Measurements from ENCODE around the gene PLD5. TPM values are rescaled to one million over a fixed set of nuclear protein-coding genes. Genes with fewer than 3 reads are reported as not detected.

Gene PLD5
- total and polyA plus RNA-seq, 2 donors (not counting 3 experiments of a cell fraction or from before 2014, with no cell fraction given) = not detected

DNA sequence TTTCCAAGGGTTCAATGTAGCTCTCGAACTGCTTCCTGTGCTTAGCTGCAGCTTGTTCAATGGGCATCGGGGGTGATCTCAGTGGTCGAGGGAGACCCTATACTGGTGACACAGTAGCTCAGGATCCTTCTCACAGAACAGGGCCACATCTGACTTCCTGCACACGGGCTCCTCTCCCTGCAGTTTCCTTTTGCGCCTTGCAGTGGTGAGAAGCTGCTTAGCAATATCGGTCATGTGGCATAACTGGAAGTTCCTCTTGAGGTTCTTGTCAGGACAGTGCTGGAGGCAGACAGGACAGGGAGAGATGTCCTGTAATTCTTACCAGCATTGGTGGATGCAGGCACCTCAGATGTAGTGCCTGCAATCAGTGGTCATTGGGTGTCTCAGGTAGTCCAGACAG, 385.1 kb downstream of the PLD5 start:
- ChIA-PET CTCF (no interaction called here), POLR2A (no interaction called here)
- no peak overlapping the region for H3K4me3 ChIP-seq (replicated peaks in 1 of 3; ENCODE audit: insufficient read depth in 1 of 3, low read depth in 1 of 3, low read length in 3 of 3)
- FAIRE-seq (no peak), DNase-seq (ENCODE audit: low read depth, low spot score) (no peak)
- no peak overlapping the region for H3K27ac ChIP-seq (ENCODE audit: insufficient read depth, low read depth, low read length)
- no peaks in the 10 kb centered on the region for H3K36me3 ChIP-seq (ENCODE audit: control insufficient read depth in 2 of 2, extremely low read depth in 1 of 2, insufficient read depth in 2 of 2, low read length in 2 of 2)
- no peak overlapping the region for H3K9ac ChIP-seq (replicated peaks; ENCODE audit: extremely low read depth, insufficient read depth, low read length)
- H2AFZ ChIP-seq (ENCODE audit: low read depth, low read length) = no peak overlapping the region
- H3K79me2 ChIP-seq (ENCODE audit: control insufficient read depth, insufficient read depth, low read length) = no peaks in the 10 kb centered on the region
- no peaks in the 10 kb centered on the region for H4K20me1 ChIP-seq (replicated peaks; ENCODE audit: control insufficient read depth, extremely low read depth, insufficient read depth, low read length)
- no peaks in the 10 kb centered on the region for H3K9me3 ChIP-seq (replicated peaks; ENCODE audit: control insufficient read depth, insufficient read depth, low read length)
- no peak overlapping the region for H3K4me2 ChIP-seq (ENCODE audit: insufficient read depth, low read length)
- H3K27me3 ChIP-seq (ENCODE audit: control insufficient read depth in 2 of 2, insufficient read depth in 2 of 2, low read length in 2 of 2) = no peaks in the 10 kb centered on the region
- BruUV-seq (replicated peaks) = no TSS peak
- H3K4me1 ChIP-seq (ENCODE audit: control insufficient read depth, extremely low read depth, insufficient read depth, low read length) = no peaks in the 10 kb centered on the region
- TF ChIP-seq MYC (IDR thresholded peaks at IDR 0.05; ENCODE audit: low read depth, low read length) (no peak), GATA2 (IDR thresholded peaks at IDR 0.05; ENCODE audit: insufficient read depth, insufficient read length, low read depth, low read length) (no peak), JUN (IDR thresholded peaks at IDR 0.05; ENCODE audit: borderline replicate concordance, insufficient read depth, insufficient read length, low read depth) (no peak), POLR2A (IDR thresholded peaks at IDR 0.05; ENCODE audit: low read depth, low read length) (no peak), POLR2AphosphoS5 (IDR thresholded peaks at IDR 0.05; ENCODE audit: insufficient read depth, low read depth, low read length) (no peak), FOS (IDR thresholded peaks at IDR 0.05; ENCODE audit: borderline replicate concordance, insufficient read depth, low read length) (no peak), EZH2 (IDR thresholded peaks at IDR 0.05; ENCODE audit: borderline replicate concordance, low read depth, low read length, severe bottlenecking) (no peak)
- TF ChIP-seq, protein P1, sequence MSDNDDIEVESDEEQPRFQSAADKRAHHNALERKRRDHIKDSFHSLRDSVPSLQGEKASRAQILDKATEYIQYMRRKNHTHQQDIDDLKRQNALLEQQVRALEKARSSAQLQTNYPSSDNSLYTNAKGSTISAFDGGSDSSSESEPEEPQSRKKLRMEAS (IDR thresholded peaks at IDR 0.05; ENCODE audit: insufficient read depth, insufficient read length) = no peak
- TF ChIP-seq, protein P2, sequence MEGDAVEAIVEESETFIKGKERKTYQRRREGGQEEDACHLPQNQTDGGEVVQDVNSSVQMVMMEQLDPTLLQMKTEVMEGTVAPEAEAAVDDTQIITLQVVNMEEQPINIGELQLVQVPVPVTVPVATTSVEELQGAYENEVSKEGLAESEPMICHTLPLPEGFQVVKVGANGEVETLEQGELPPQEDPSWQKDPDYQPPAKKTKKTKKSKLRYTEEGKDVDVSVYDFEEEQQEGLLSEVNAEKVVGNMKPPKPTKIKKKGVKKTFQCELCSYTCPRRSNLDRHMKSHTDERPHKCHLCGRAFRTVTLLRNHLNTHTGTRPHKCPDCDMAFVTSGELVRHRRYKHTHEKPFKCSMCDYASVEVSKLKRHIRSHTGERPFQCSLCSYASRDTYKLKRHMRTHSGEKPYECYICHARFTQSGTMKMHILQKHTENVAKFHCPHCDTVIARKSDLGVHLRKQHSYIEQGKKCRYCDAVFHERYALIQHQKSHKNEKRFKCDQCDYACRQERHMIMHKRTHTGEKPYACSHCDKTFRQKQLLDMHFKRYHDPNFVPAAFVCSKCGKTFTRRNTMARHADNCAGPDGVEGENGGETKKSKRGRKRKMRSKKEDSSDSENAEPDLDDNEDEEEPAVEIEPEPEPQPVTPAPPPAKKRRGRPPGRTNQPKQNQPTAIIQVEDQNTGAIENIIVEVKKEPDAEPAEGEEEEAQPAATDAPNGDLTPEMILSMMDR (IDR thresholded peaks at IDR 0.05; ENCODE audit: extremely low read depth in 1 of 2, insufficient read depth in 1 of 2, low read depth in 1 of 2, low read length in 2 of 2) = no peak
- H3K9me1 ChIP-seq (replicated peaks; ENCODE audit: control insufficient read depth, extremely low read depth, insufficient read depth, low read length) = no peaks in the 10 kb centered on the region
- intact Hi-C loops (cut with micrococcal nuclease) = no loop called here
- dilution Hi-C loops (cut with MboI; ENCODE audit: extremely low pct_ligation_motif_present, low sequenced_read_pairs) = no loop called here

Measured in endothelial cell of umbilical vein (primary cell).